ENCODE measurements around the gene CNTN4.

- no peak for TF ChIP-seq POLR2A (IDR thresholded peaks at IDR 0.05)
- no peak for TF ChIP-seq CTCF (IDR thresholded peaks at IDR 0.05)
Observed at GRCh38 chr3:3097958-3098357, 999.3 kb downstream of the CNTN4 start.
